H9 (cell line): ENCODE results near the gene RPUSD3. TPM values are rescaled to one million over a fixed set of nuclear protein-coding genes. Genes with fewer than 3 reads are reported as not detected.

Experiments
- DNase-seq: peaks from one replicate; pipeline ENCODE4 v3.0.0-alpha.2; 2017
- H2AFZ ChIP-seq: one replicate; pipeline ENCODE4 v1.6.1; 2013; ENCODE audit warnings: mild to moderate bottlenecking, low read length, control low read depth, moderate library complexity
- H2AK5ac ChIP-seq: 2 replicates; pipeline ENCODE4 v1.6.1; 2013; ENCODE audit warnings: low read length, control low read depth, mixed read lengths; ENCODE audit not compliant: insufficient read length
- H2BK120ac ChIP-seq: one replicate; pipeline ENCODE4 v1.6.1; 2013; ENCODE audit warnings: low read depth, mild to moderate bottlenecking, low read length, control low read depth, inconsistent platforms; ENCODE audit not compliant: poor library complexity, severe bottlenecking
- H2BK12ac ChIP-seq: 2 replicates; pipeline ENCODE4 v1.6.1; 2013; ENCODE audit warnings: low read length, control low read depth, mixed read lengths, low read depth; ENCODE audit not compliant: insufficient read length
- H2BK15ac ChIP-seq: 2 replicates; pipeline ENCODE4 v1.6.1; 2013; ENCODE audit warnings: low read depth, low read length, control low read depth
- H2BK20ac ChIP-seq: one replicate; pipeline ENCODE4 v1.6.1; 2013; ENCODE audit warnings: low read depth, mild to moderate bottlenecking, low read length, control low read depth, inconsistent platforms; ENCODE audit not compliant: poor library complexity, severe bottlenecking
- H2BK5ac ChIP-seq: 2 replicates; pipeline ENCODE4 v1.6.1; 2013; ENCODE audit warnings: low read length, control low read depth, mixed read lengths; ENCODE audit not compliant: insufficient read length
- H3K14ac ChIP-seq: 2 replicates; pipeline ENCODE4 v1.6.1; 2013; ENCODE audit warnings: low read length, control low read depth; ENCODE audit not compliant: insufficient read depth
- H3K18ac ChIP-seq: 2 replicates; pipeline ENCODE4 v1.6.1; 2013; ENCODE audit warnings: low read depth, mild to moderate bottlenecking, mixed read lengths, low read length, control low read depth; ENCODE audit not compliant: insufficient read length
- H3K23ac ChIP-seq: 2 replicates; pipeline ENCODE4 v1.6.1; 2013; ENCODE audit warnings: low read length, control low read depth, mixed read lengths, low read depth; ENCODE audit not compliant: insufficient read length
- H3K23me2 ChIP-seq: 2 replicates; pipeline ENCODE4 v1.6.1; 2013; ENCODE audit warnings: low read depth, mild to moderate bottlenecking, mixed read lengths, low read length, control low read depth; ENCODE audit not compliant: insufficient read length, poor library complexity, severe bottlenecking
- H3K27ac ChIP-seq: 2 replicates; pipeline ENCODE4 v1.5.1; 2013; ENCODE audit warnings: low read length, control low read depth, mixed read lengths, low read depth; ENCODE audit not compliant: insufficient read length
- H3K27me3 ChIP-seq: 2 replicates; pipeline ENCODE4 v1.6.1; 2013; ENCODE audit warnings: low read length, control low read depth, inconsistent platforms; ENCODE audit not compliant: insufficient read depth
- H3K4ac ChIP-seq: 2 replicates; pipeline ENCODE4 v1.6.1; 2013; ENCODE audit warnings: low read depth, mild to moderate bottlenecking, control low read depth, inconsistent platforms, low read length, moderate library complexity
- H3K4me1 ChIP-seq: 2 replicates; pipeline ENCODE4 v1.6.1; 2013; ENCODE audit warnings: low read length, control low read depth, inconsistent platforms; ENCODE audit not compliant: insufficient read depth
- H3K4me2 ChIP-seq: 2 replicates; pipeline ENCODE4 v1.6.1; 2013; ENCODE audit warnings: low read length, control low read depth, mixed read lengths; ENCODE audit not compliant: insufficient read length, insufficient read depth
- H3K56ac ChIP-seq: 2 replicates; pipeline ENCODE4 v1.6.1; 2013; ENCODE audit warnings: low read depth, mild to moderate bottlenecking, mixed read lengths, low read length, control low read depth; ENCODE audit not compliant: insufficient read length
- H3K79me1 ChIP-seq: 2 replicates; pipeline ENCODE4 v1.6.1; 2013; ENCODE audit warnings: low read depth, mild to moderate bottlenecking, moderate library complexity, low read length, control low read depth, inconsistent platforms; ENCODE audit not compliant: insufficient read depth, poor library complexity, severe bottlenecking
- H3K79me2 ChIP-seq: 2 replicates; pipeline ENCODE4 v1.6.1; 2013; ENCODE audit warnings: low read length, control low read depth, inconsistent platforms; ENCODE audit not compliant: insufficient read depth
- H3K9ac ChIP-seq: 2 replicates; pipeline ENCODE4 v1.6.1; 2013; ENCODE audit warnings: low read length, control low read depth, mixed read lengths; ENCODE audit not compliant: insufficient read length; ENCODE audit errors: extremely low read depth
- H3K9me3 ChIP-seq: one replicate; pipeline ENCODE4 v1.6.1; 2013; ENCODE audit warnings: low read depth, low read length, inconsistent platforms; ENCODE audit not compliant: control insufficient read depth
- H3T11ph ChIP-seq: one replicate; pipeline ENCODE4 v1.6.1; 2013; ENCODE audit warnings: mild to moderate bottlenecking, low read length, control low read depth, inconsistent platforms
- H4K20me1 ChIP-seq: one replicate; pipeline ENCODE4 v1.6.1; 2013; ENCODE audit not compliant: control insufficient read depth, insufficient read length, insufficient read depth
- H4K5ac ChIP-seq: 2 replicates; pipeline ENCODE4 v1.6.1; 2013; ENCODE audit warnings: low read depth, mild to moderate bottlenecking, mixed read lengths, low read length, control low read depth; ENCODE audit not compliant: insufficient read length
- H4K8ac ChIP-seq: replicated peaks from 2 replicates; pipeline ENCODE4 v1.6.1; 2013; ENCODE audit warnings: low read length, control low read depth, mixed read lengths, low read depth; ENCODE audit not compliant: insufficient read length
- H4K91ac ChIP-seq: 2 replicates; pipeline ENCODE4 v1.6.1; 2013; ENCODE audit warnings: low read depth, mild to moderate bottlenecking, moderate library complexity, mixed read lengths, low read length, control low read depth; ENCODE audit not compliant: insufficient read length
- H3K27ac Mint-ChIP-seq, 3 experiments: 2 replicates in 2 of 3; 3 replicates in 1 of 3; pipeline ENCODE4 v1.8.0; 2020 to 2021; ENCODE audit warnings: mixed read lengths in 3 of 3, mild to moderate bottlenecking in 1 of 3, moderate library complexity in 1 of 3
- H3K27me3 Mint-ChIP-seq: 2 replicates; pipeline ENCODE4 v1.8.0; 2021; ENCODE audit warnings: low read depth, mild to moderate bottlenecking, moderate library complexity, mixed read lengths
- H3K36me3 Mint-ChIP-seq, 3 experiments: 2 replicates in 2 of 3; 3 replicates in 1 of 3; pipeline ENCODE4 v1.8.0; 2020 to 2021; ENCODE audit warnings: low read depth in 3 of 3, mixed read lengths in 3 of 3; ENCODE audit not compliant: insufficient read depth in 1 of 3
- H3K4me1 Mint-ChIP-seq, 2 experiments: 2 replicates each; pipeline ENCODE4 v1.8.0; 2020; ENCODE audit warnings: mixed read lengths in 2 of 2
- H3K4me3 Mint-ChIP-seq, 2 experiments: 2 replicates in 1 of 2; 3 replicates in 1 of 2; pipeline ENCODE4 v1.8.0; 2020 to 2021; ENCODE audit warnings: mild to moderate bottlenecking in 2 of 2, mixed read lengths in 2 of 2, moderate library complexity in 1 of 2
- H3K9me3 Mint-ChIP-seq, 2 experiments: 2 replicates in 1 of 2; 3 replicates in 1 of 2; pipeline ENCODE4 v1.8.0; 2020; ENCODE audit warnings: mild to moderate bottlenecking in 2 of 2, mixed read lengths in 2 of 2, moderate library complexity in 1 of 2
- WGBS: extraction: QIAGEN DNeasy Blood & Tissue Kit; methylation state at CpG from one replicate; pipeline ENCODE4 v1.1.7; 2013; ENCODE audit warnings: missing lambda C conversion rate, low lambda C conversion rate, mixed read lengths; ENCODE audit not compliant: insufficient read length; ENCODE audit errors: extremely low coverage; 5-methylcytosine and 5-hydroxymethylcytosine counted together
- total RNA-seq: library from RNA; stranded (reverse); gene quantifications from 2 replicates; pipeline ENCODE4 v1.2.1, GENCODE V29; 2021
- TF ChIP-seq, protein P1 (sequence below): fragments of 200-600 bp; sonication (generic); conservative IDR thresholded peaks from 3 replicates; pipeline ENCODE4 v1.8.0; 2021; ENCODE audit warnings: antibody characterized with exemption, mild to moderate bottlenecking

Gene RPUSD3
- total RNA-seq, 1 experiment from 2014 or later = 59.5 TPM

DNA sequence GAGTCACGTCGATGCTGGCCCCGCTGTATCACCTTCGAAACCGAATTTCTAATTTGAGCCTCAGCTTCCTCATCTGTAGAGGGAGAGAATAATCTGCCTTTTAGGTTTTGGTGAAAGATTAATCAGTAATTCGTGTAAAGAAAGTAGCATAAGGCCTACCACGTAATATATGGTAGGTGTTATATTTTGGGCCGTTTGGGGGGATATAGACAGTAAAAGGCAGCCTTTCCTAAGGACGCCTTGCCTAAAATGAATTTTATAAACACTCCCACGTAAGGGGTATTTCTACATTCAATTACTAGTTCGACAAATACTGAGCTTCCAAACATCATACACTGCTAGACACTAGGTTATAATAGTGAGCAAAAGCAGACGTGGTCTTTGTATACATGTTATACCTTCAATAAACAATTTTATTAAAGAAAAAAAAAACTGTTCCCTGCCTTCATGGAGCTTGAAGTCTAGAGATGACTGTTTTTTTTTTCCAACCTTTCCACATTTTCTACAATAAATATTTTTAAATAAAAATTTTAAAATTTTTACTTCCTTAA lies 47.3 kb upstream of the RPUSD3 start:
- Mint-ChIP-seq H3K4me3 (peak overlapping the region; percentile 97 to 98), H3K27ac (peak overlapping the region in 1 of 3 experiments; percentile 98; a peak in 2 of 7 replicates), H3K4me1 (peaks cover 1 to 10% of the 10 kb centered on the region in 2 experiments; a peak in 2 of 4 replicates), H3K27me3 (no peaks in the 10 kb centered on the region; the same call in 1 of the 2 replicates), H3K36me3 (peaks cover 15 to 30% (median 29%) of the 10 kb centered on the region in 3 experiments), H3K9me3 (no peaks in the 10 kb centered on the region)
- Histone ChIP-seq H3K4me1 (no peaks in the 10 kb centered on the region), H2BK5ac (no peak overlapping the region), H3K79me1 (peaks cover 6% of the 10 kb centered on the region), H4K20me1 (no peaks in the 10 kb centered on the region), H3K14ac (peak overlapping the region; percentile 88), H3K9me3 (no peaks in the 10 kb centered on the region), H3K18ac (peak overlapping the region; percentile 59), H2BK120ac (no peak overlapping the region), H4K91ac (no peak overlapping the region), H4K8ac (no peak overlapping the region), H4K5ac (no peak overlapping the region), H3K9ac (peak overlapping the region; percentile 85), H3T11ph (no peak overlapping the region), H2BK20ac (no peak overlapping the region), H3K23ac (no peak overlapping the region), H2AK5ac (no peak overlapping the region), H2BK12ac (no peak overlapping the region), H2BK15ac (no peak overlapping the region), H3K4ac (no peak overlapping the region), H3K27me3 (no peaks in the 10 kb centered on the region; the same call in 1 of the 2 replicates), H3K4me2 (peak overlapping the region; percentile 83), H3K23me2 (no peaks in the 10 kb centered on the region), H3K79me2 (peaks cover 6% of the 10 kb centered on the region; the same call in 1 of the 2 replicates), H3K56ac (no peak overlapping the region), H3K27ac (no peak overlapping the region), H2AFZ (no peak overlapping the region)
- no peak for DNase-seq
- no CpG with 5 or more reads among the region's 12 CpGs for WGBS
- TF ChIP-seq, protein P1, sequence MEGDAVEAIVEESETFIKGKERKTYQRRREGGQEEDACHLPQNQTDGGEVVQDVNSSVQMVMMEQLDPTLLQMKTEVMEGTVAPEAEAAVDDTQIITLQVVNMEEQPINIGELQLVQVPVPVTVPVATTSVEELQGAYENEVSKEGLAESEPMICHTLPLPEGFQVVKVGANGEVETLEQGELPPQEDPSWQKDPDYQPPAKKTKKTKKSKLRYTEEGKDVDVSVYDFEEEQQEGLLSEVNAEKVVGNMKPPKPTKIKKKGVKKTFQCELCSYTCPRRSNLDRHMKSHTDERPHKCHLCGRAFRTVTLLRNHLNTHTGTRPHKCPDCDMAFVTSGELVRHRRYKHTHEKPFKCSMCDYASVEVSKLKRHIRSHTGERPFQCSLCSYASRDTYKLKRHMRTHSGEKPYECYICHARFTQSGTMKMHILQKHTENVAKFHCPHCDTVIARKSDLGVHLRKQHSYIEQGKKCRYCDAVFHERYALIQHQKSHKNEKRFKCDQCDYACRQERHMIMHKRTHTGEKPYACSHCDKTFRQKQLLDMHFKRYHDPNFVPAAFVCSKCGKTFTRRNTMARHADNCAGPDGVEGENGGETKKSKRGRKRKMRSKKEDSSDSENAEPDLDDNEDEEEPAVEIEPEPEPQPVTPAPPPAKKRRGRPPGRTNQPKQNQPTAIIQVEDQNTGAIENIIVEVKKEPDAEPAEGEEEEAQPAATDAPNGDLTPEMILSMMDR = no peak
